WTC11 (cell line): Measurements from ENCODE around the gene RAB34.

Source experiments
- ATF1 ChIP-seq: sonication (generic); formaldehyde crosslinking; IDR thresholded peaks from 2 replicates; pipeline ENCODE4 v1.8.1; 2023; ENCODE audit warnings: mild to moderate bottlenecking, moderate library complexity, missing genetic modification reagents
- ATF2 ChIP-seq: sonication (generic); formaldehyde crosslinking; IDR thresholded peaks from 2 replicates; pipeline ENCODE4 v1.8.1; 2022; ENCODE audit warnings: low read depth, missing genetic modification reagents, borderline replicate concordance
- CTCF ChIP-seq: fragments of 200-600 bp; IDR thresholded peaks from 2 replicates; pipeline ENCODE4 v1.8.0; 2022; ENCODE audit warnings: antibody characterized with exemption
- TP53 ChIP-seq: sonication (generic); formaldehyde crosslinking; IDR thresholded peaks from 2 replicates; pipeline ENCODE4 v1.8.1; 2023; ENCODE audit warnings: mild to moderate bottlenecking, missing genetic modification reagents
- USF2 ChIP-seq: sonication (generic); formaldehyde crosslinking; IDR thresholded peaks from 2 replicates; pipeline ENCODE4 v1.8.1; 2023; ENCODE audit warnings: mild to moderate bottlenecking, missing genetic modification reagents, moderate library complexity

GRCh38 chr17:28700830-28701492 lies 16.7 kb downstream of the RAB34 start:
- TF ChIP-seq ATF2 (CRISPR knock-in tag) (no peak), USF2 (CRISPR knock-in tag) (no peak), ATF1 (CRISPR knock-in tag) (no peak), TP53 (CRISPR knock-in tag) (no peak), CTCF (no peak)
